GM19372 (cell line): Measurements from ENCODE around the gene DHX40.
"Not testable (repeated sequence)": the region's sequence is repeated elsewhere in the genome, so short reads cannot be mapped to it uniquely, and the experiment has no call there.

Source experiments
- ATAC-seq: cut with Tn5 transposase; IDR thresholded peaks from one replicate; pipeline ENCODE4 v1.9.1; 2021; ENCODE audit warnings: mild to moderate bottlenecking, low read depth, moderate library complexity; ENCODE audit not compliant: unreplicated experiment

Gene DHX40

DNA sequence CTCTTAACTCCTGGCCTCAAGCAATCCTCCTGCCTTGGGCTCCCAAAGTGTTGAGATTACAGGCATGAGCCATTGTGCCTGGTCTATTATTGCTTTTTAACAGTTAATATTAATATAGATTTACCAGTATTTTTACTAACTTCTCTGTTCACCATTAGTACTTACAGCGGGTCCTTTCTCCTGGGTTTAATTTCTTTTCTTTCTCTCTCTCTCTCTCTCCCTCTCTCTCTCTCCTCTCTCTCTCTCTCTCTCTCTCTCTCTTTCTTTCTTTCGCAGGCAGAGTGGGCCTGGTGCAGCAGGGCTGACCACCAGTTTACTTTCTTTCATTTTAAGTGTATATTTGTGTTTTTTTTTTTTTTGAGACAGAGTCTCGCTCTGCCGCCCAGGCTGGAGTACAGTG is 14.7 kb upstream of the DHX40 start:
- ATAC-seq = no peak

DNA sequence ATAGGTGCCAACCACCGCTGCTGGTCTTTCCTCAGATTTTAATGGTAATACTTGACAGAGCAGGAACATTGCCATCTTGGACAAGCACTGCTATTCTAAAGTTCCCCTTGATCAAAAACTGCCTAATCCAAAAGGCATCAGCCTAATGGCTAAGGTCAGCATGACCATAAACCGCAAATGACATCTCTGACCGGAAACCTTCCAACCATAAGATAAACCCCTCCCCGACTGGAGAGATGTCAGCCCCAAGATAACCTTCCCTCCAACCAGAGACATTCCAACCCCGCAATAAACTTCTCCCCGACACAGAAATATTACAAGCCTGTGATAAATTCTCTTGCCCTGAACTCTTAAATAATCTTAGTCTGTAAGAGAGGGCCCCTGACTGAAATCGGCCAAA is 7.4 kb upstream of the DHX40 start:
- ATAC-seq = no peak

DNA sequence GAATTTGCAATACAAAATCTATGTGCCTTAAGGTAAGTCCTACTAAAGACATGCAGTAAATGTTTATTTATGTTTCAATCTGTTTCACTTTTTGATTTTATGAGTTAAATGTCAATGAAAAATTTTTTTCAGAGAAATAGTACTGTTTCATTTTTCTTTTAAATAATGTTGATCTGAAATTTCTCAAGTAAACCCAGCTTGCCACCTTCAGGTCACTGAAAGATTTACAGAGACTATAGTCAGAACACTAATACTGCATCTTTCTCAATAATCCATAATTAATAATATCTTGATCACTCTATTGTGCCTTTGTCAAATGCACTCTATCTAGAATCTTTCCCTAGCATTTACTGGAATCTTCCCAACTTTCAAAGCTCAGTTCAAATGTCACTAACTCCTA is 6.5 kb upstream of the DHX40 start:
- ATAC-seq = no peak

DNA sequence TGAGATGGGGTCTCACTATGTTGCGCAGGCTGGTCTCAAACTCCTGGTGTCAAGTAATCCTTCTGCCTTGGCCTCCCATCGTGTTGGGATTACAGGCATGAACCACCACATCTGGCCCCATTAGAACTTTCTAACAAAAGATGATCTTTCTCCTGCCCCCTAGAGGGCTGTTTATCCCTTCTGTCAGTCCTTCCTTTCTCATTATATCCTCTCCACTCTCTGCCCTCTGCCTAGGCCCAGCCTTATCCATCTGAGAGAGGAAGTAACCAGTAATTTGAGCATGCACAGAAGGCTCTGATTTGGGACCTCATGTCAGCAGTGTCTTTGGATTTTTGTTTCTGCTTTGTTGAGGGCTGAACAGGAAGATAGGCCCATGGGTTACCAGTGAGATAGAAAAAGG is 4.4 kb upstream of the DHX40 start:
- no peak for ATAC-seq

- no peak for ATAC-seq
Measured at GRCh38 chr17:59565959-59566324, 532 bp downstream of the DHX40 start.

GRCh38 chr17:59569151-59569550 is 3.7 kb downstream of the DHX40 start:
- ATAC-seq = not testable (repeated sequence)

DNA sequence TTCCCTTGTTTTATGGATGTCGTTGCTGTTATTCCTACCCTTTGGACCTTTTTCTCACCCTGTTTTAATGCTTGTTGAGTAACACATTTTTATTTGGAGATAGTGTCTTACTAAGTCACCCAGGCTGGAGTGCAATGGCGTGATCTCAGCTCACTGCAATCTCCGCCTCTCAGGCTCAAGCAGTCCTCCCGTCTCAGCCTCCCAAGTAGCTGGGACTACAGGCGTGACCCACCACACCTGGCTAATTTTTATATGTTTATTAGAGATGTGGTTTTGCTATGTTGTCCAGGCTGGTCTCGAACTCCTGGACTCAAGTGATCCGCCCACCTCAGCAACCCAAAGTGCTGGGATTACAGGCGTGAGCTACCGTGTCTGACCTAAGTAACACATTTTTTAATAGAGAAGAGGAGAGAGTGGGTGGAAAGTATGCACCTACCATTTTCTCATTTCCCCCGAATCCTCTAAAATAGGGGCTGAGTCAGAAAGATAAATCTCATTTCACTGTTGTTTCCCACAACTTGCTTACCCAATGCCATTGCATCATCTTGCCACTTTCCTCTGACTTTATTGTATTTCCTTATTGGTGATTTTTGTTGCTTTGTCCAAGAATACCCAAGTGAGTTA is 7.0 kb downstream of the DHX40 start:
- no peak for ATAC-seq

DNA sequence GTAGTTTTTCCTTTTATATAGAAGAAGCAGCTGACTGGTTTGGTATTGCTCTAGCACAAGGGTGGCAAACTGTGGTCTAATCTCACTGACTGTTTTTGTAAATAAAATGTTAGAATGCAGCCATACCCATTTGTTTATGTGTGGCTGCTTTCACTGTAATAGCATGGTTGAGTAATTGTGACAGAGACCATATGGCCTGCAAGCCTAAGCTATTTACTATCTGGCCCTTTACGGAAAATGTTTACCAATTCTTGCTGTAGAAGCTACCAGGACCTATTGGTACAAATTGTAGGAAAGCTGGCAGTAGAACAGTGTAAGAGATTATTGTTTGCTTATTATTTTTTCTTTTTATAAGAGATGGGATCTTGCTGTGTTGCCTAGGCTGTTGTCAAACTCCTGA is 18.8 kb downstream of the DHX40 start:
- ATAC-seq = not testable (repeated sequence)

GRCh38 chr17:59600169-59600568 is 34.8 kb downstream of the DHX40 start:
- no peak for ATAC-seq

DNA sequence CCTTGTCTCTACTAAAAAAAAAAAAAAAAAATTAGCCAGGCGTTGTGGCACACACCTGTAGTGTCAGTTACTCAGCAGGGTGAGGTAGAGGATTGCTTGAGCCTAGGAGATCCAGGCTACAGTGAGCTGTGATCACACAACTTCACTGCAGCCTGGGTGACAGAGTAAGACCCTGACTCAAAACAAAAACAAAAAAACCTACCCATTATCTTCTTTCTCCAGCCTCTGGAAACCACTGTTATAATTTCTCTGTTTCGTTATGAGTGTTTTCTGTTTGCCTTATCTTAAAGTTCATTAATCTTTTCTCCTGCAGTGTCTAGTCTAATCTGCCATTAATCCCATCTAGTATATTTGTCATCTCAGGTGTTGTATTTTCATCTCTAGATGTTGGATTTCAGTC is 35.7 kb downstream of the DHX40 start:
- no peak for ATAC-seq

DNA sequence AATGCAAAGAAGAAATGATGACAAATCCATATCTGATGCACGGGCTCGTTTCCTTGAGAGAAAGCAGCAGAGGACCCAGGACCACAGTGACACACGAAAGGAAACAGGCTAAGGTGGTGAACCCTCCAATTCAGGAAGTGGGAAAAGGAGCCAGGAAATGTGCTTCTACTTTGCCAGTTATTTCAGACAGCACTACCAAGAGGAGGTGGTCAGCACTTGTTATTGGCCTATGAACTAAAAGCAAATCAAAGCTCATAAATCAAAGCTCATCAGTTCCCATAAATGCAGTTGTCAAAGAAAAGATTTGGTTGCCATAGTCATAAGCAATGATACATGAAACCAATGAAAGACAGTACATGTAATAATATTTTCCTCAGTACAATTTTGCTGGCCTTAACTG is 41.7 kb downstream of the DHX40 start:
- ATAC-seq = no peak

GRCh38 chr17:59607817-59608403 is 42.5 kb downstream of the DHX40 start:
- ATAC-seq = no peak

- ATAC-seq = no peak
Measured at GRCh38 chr17:59611503-59611902, 46.1 kb downstream of the DHX40 start.

- ATAC-seq = no peak
Measured at GRCh38 chr17:59616253-59616920, 51.0 kb downstream of the DHX40 start.

GRCh38 chr17:59617156-59617732 is 51.8 kb downstream of the DHX40 start:
- ATAC-seq = no peak

DNA sequence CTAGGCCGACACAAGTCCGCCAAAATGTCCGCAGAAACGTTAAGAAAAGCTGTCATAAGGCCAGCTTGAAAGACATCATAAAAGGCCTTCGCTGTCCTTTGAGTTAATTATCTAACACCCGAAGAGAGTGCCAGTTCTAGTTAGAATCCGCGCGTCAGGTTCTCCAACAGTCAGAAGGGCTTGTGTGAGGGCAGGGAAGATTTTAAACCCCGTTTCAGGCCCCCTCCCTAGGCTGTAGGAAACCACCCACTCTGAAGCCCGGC is 53.6 kb downstream of the DHX40 start:
- no peak for ATAC-seq

DNA sequence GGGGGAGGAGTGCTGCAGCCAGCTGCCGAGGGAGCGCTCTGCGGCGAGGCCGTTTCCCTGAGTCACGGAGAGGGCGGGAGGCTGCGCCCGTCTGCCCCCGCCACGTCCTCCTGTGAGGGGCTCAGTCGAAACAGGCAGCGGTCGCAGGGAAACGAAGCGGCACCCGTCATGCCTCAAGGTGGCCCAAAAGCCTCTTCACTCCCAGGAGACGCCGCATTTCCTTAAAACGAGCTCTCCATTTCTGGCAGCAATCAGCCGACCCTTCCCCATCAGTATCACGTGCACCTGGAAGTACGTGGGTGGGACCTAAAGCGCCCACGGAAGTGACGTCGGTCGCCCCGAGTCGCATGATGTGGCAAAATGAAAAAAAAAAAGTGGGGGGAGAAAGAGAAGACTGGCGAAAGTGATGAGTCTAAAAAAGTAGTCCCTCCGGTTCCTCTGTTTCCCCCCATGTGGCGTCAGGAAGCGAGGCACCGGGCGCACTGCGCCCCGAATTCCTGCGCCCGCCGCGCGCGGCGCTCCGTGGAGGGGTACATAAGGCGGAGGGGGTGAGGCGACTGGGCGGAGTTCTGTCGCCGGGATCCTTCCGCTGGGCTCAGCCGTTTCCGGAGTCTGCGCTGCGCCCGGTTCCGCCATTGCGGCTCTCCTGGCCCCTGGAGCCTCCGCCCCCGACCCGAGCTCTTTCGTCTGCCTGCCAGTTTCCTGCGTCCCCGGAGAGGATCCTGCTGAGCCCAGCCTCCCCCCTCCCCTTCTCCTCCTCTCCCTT is 54.1 kb downstream of the DHX40 start, which contains the start of gene CLTC:
TSS of gene CLTC (plus strand) at position 598 of the 766 bp plus-strand sequence. CDS start 237 bp downstream, outside the sequence.
- peak; percentile 69 for ATAC-seq

DNA sequence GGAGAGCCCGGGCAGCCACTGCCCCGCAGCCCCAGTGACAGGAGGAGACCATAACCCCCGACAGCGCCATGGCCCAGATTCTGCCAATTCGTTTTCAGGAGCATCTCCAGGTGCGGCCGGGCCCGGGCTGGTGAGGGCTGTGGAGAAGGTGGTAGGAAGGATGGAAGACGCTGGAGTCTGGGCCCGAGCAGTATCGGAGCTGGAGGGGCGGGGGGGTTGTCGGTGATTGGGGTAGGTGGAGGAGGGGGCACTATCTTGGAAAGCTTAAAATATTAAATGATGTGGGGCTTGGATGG is 54.6 kb downstream of the DHX40 start:
- ATAC-seq = no peak

DNA sequence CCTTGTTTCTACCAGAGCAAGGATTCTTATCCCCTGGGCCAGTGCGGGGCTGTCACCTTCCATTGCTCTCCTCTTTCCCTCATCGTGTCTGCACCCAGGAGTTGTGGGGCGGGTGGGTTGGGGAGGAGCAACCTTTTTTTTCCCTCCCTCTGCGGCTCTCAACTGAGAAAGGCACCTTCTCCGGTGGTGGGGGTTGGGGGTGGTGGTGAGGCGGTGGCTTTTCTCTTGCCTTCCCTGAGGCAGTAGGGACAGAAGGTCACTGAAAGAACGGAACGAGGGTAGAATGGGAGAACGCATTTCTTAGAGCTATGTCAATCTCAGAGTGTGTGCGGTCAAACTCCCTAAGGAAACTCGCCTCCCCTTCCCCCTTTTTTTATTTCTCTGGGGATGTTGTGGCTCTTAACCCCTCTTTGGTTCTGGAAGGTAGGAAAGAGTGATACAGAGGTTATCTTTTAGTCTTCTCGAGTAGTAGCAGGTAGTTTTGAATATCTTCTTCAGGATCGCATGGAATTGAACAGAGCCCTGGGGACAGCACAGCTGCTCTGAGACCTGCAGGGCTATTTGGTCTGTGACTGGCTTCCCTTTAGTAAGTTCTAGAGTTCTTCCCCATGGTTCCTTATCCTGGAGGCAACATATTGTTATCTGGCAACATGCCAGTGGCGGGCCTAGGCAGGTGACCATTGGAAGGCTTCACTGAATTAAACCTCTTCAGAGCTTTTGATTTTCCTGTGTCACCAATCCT is 55.3 kb downstream of the DHX40 start:
- no peak for ATAC-seq

- ATAC-seq = no peak
Measured at GRCh38 chr17:59621771-59622170, 56.4 kb downstream of the DHX40 start.

- ATAC-seq = no peak
Measured at GRCh38 chr17:59623151-59623550, 57.7 kb downstream of the DHX40 start.
